T-helper 22 cell (primary cell): ENCODE results near the gene SDHA.
"Not testable (repeated sequence)": the region's sequence is repeated elsewhere in the genome, so short reads cannot be mapped to it uniquely, and the experiment has no call there.

Experiments used
- DNase-seq: peaks from one replicate; pipeline ENCODE4 v3.0.0-alpha.2; 2020; ENCODE audit warnings: low read depth

SDHA gene

DNA sequence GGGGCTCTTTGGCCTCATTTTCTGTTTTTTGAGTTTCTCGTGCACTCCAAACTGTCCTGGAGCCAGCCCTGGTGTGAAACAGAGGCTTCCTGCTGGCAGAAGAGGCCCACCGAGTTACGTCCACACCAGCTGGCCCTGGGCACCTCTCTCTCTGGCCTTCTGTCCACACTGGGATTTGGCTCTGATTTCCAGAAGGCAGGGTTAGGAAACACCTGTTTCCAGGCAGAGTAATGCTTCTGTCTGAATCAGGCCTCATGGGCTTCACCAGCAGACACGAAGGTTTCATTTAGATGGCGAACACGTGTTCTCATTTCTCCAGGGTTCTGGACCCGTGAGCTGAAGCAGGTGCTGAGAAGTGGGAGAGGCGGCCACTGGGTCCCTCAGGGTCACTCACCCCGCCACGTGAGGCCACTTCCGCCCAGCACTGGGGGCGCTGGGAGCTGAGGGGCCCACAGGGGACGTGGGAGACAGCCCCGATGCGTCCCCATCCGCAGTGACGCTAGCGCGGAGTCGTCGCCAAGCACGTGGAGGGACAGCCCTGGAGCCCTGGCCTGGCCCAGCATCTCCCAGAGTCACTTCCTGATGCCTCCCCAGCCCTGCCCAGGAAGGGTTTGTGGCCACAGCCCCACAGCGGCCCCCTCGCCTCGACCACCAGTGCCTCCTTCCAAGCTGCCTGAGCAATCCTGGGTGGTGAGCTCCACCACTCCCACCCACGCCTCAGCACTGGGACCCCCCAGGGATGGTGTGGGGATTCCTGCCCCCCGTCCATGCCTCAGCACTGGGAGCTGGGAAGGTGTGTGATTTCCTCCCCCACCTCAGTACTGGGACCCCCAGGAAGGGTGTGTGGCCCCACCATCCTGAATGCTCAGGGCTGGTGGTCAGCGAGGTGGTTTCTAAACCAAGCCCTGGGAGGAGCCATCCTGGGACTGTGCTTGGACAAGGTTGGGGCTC, 31.8 kb upstream of the SDHA start:
- DNase-seq: no peak

DNA sequence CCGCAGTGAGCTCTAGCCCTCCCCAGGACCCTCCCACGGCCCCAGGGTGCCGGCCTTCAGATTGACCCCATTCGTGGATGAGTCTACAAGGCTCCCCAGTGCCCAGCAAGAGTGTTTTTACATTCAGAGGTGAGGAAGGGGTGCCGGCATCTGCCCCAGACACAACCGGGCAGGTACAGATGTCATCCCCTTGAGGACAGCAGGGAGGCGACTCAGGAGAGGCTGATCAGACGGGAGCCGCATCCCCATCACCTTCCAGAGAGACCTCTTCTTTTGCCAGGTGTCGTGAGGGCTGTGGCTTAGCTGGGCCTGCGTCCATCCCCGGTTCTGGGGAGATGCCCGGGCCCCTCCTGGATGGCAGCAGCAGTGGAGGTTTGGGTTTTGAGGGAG, 31.1 kb upstream of the SDHA start:
- no peak for DNase-seq

DNA sequence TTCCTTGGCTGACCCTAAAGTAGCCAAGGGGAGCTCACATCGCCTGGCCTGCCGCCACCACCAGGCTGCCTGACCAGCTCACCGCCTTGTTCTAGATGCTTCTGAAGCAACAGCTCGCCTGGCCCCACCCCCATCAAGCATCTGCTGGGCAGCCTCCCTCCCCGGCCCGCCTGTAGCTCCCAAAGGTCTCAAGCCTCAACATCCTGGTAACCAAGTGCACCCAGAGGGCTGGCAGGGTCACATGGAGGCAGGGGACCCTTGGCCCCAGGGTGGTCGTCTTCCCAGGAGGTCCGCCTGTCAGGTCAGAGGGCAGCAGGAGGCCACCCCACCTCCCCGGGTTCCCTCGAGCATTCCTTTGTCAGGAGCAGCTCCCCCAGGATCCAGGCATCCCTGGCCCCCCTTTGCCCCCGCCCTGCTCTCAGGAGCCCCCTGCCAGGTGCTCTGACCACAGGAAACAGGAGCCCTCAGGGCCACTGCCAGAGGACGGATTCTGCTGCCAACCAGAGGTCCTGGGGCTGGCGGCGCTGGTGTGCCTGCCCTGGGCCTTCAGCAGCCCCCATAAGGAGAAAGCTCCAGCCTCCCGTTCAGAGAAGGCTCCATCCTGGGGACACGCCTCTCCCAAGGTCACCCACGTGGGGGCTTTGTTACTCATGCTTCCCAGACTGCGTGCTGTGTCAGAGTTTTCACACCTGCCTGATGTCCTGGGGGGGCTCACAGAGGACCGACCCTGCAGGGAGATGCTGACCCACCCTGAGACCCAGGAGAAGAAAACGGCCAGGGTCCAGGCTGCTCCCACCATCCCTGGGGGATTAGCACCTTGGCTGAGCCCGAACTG, 30.3 kb upstream of the SDHA start:
- no peak for DNase-seq

DNA sequence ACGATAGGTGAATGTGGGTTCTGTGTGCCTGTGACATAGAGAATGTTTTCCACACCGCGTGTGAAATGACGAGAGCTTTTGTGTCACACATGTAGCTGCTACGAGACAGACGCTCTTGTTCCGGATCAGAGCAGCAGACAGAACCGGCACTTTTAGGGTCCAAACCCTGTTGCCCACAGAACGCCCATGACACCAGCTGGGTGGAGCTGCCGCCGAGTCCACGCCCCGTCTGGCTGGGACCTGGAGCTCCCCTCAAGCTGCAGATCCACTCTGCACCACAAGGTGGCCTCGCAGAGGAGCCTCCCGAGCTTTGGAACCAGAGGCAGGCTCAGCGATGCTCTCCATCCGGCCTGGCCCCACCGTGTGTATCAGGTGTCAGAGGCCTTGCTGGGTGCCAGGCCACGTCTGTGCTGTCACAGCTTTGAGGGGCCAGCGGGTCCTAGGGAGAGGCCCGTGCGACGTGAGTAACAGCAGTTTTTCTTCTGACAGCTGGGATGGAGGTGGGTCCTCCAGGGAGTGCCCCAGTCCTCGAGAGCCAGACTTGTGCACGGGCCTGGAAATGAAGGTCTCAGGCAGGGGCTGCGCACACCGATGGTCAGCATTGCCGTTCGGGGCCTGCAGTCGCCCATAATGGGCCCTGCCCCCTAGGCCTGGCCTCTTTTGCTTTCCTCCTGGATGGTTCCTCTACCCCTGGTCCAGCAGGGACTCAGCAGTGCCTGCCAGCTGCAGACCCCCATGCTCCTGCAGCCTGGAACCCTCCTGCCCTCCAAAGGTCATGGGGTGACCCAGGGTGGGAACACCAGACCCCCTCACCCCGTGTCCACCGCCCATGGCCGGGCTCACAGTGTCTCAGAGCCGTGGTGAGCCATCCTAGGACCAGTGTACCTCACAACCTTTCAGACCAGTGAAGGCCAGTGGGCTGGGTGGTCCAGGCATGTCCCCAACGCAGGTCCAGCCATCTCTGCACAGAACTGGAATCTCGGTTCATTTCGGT, 29.3 kb upstream of the SDHA start:
- peak; percentile 64 for DNase-seq

DNA sequence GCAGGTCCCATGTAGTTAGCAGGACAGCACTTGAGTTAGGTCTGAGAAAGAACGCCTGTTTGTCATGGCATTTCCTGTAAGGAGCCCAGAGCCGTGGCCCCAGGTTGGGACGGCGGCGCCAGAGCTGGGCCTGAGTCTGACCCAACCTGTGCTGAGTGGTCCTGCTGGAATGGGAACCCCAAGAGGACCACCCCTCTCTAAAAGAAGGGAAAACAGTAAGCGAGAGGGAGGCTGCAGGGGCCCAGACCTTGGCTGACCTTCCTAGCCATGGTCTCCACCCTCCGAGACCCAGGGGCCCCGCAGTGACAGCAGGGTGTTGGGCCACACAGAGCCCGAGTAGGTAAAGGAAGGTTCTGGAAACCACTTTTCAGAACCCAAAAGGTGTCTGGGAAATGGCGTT, 28.6 kb upstream of the SDHA start:
- no peak for DNase-seq

DNA sequence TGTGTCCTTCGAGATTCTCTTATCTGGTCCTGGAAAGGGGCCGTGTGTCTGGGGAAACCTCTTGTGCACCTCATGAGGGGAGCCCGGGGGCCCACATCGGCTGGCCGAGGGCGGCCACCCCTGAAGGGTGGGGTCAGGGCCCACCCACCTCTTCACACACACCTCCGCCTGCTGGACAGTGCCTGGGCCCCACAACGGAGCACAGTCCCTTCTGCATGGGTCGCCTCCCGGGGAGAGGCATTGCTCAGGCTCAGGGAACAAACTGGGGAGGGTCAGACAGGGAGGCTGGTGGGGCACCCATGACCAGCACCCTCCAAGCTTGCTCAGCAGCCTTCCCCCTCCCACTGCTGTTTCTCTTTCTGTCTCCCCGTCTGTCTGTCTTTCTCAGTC, 28.1 kb upstream of the SDHA start:
- DNase-seq: no peak

DNA sequence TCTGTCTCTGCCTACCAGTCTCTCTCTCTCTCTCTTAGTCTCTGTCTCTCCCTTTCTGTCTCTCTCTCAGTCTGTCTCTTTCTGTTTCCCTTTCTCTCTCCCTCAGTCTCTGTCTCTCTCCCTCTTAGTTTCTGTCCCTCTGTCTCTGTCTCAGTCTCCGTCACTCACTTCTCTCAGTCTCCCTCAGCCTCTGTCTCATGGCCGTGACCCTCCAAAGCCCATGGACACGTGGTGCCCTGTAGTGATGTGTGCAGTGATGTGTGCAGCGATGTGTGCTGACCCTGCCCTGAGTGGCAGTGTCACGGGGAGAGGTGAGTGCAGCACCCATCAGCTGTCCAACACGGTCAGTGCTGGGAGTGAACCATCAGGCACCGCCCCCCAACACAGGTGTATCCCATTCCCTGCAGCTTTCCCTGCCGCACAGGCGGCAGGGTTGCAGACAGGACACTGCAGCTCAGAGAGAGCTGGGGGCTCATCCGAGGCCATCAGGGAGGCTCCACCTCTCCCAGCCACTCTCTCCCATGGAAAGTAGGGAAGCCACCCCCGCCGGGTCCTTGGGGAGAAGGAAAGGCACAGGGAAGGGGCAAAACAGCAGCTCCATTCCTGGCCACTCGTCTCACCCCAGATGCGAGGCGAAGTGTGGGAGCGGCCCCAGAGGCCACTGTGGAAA, 27.6 kb upstream of the SDHA start:
- DNase-seq: no peak

DNA sequence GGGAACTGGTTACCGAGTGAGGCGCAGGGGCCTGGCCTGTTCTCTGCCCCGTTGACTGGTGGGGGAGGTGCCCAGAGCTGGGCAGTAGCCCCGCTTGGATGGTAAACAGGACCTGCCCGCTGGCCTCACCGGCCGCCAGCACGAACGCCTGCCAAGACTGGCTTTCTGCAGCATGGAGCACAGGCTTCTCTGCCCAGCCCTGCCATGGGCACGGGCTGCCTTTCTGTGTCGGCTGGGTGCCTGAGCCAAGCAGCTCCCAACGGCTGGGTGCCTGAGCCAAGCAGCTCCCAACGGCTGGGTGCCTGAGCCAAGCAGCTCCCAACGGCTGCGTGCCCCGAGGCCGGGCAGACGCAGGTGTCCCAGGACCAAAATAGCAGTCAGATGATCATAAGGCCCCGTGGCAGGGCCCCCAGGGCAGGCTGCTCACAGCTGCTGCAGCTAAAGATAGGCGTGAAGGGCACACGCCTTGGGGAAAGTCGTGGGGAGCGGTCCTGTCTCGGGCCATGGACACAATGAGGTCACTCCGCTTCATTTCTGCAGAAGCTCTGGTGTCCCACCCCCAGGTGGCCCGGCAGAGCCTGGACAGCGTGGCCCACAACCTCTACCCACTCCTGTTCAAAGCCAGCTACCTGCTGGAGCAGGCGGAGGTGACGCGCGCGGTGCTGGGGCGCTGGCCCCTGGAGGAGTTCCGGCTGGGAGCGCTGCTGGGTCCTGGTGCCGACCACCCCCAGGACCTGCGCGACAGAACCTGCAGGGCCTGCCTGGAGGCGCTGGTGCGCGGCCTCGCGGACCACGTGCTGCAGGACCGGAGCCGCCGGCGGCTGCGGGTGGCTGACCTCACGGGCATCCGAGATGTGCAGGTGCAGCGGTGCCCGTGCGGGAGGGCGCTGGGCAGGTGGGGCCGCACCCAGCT, 26.8 kb upstream of the SDHA start, which contains the start of gene LRRC14B:
TSS of gene LRRC14B (plus strand) at position 460 of the 913 bp plus-strand sequence. CDS start at position 504, 44 bp downstream.
- no peak for DNase-seq

DNA sequence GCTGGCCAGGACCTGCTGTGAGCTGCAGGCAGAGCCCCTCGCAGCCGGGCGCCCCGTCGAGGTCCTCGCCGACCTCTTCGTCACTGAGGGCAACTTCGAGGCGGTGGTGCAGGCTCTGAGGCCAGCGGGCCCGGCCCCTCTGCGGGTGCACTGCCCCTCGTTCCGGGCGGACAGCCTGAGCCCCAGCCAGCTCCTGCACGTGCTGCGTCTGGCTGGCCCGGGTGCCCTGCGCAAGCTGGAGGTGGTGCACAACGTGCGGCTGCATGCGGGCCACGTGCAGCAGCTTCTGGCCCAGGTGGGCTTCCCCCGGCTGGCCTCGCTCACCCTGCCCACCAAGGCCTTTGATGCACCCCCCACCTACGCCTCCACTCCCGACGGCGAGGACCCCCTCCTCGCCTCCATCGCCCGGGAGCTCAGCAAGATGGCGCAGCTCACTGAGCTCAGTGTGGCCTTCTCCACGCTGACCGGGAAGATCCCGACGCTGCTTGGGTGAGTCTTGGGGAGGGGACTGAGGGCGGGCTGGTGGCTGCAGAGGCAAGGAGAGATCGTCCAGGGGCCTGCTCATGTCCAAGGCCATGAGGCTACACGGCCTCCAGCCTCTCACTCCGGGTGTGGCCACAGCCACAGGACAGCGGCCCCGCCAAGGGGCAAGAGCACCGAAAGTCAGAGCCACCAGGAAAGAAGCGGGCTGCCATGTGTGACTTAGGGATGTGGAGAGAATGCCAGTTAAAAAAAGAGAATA, 26.0 kb upstream of the SDHA start:
- DNase-seq: no peak

DNA sequence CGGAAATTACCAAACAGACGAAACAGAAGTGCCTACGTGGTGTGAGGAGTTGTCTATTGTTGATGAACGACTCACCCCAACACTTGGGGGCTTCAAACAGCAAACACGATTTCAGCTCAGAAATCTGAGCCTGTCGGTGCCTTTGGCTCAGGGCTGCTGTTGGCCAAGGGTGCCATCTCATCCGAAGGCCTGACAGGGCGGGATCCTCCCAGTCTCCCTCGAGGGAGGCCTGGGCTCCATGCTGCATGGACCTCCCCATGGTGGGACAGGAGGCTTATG, 25.5 kb upstream of the SDHA start:
- no peak for DNase-seq

DNA sequence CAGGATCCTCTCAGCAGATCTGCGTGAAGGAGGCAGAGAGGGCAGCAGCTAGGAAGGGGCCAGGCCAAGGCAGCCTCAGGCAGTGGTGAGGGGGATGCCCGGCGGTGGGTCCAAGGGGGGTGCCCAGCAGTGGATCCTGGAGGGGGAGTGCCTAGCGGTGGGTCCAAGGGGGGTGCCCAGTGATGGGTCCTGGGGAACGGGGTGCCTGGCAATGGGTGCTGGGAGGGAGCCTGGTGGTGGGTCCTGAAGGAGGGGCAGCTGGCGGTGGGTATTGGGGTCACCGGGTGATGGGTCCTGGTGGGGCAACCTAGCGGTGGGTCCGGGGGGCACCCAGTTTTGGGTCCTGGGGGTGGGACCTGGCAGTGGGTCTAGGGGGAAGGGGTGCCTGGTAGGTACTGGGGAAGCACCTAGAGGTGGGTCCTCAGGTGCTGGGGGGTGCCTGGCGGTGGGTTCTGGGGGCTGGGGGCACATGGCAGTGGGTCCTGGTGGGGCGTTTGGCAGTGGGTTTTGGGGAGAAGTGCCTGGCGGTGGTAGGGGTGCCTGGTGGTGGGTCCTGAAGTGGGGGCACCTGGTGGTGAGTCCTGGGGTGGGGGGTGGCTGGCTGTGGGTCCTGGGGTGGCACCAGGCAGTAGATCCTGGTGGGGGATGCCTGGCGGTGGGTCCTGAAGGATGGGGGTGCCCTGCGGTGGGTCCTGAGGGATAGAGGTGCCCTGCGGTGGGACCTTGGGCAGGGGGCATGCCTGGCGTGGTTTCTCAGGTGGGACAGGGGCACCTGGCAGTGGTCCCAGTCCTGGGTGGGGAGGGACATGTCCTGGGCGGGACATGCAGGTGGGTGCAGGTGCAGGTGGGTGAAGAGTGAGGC, 24.9 kb upstream of the SDHA start:
- no peak for DNase-seq

DNA sequence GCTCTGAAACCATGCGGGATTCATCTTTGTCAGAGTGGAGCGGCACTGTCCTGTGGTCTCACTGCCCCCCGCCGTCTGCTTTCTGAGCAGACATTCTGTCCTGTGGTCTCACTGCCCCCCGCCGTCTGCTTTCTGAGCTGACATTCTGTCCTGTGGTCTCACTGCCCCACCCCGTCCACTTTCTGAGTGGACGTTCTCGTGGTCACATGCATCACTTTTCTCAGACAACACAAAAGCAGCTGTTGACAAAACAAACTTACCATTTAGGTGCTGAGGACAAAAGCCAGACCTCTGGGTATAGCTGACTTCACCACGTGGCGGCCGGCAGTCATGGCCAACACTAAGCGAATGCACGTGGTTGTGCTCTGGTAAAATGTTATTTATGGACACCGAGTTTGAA, 24.0 kb upstream of the SDHA start:
- no peak for DNase-seq

DNA sequence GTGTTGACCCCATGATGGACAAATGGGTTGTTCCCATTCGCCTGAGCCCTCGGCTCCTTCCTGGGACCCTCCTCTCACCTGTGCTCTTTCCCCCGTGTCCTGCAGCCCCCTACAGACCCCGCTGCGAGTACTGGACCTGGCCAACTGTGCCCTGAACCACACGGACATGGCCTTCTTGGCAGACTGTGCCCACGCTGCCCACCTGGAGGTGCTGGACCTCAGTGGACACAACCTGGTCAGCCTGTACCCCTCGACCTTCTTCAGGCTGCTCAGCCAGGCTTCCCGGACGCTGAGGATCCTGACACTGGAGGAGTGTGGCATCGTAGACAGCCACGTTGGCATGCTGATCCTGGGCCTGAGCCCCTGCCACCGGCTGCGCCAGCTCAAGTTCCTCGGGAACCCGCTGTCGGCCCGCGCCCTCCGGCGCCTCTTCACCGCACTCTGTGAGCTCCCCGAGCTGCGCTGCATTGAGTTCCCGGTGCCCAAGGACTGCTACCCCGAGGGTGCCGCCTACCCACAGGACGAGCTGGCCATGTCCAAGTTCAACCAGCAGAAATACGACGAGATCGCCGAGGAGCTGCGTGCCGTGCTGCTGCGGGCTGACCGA, 23.4 kb upstream of the SDHA start:
- DNase-seq: no peak

DNA sequence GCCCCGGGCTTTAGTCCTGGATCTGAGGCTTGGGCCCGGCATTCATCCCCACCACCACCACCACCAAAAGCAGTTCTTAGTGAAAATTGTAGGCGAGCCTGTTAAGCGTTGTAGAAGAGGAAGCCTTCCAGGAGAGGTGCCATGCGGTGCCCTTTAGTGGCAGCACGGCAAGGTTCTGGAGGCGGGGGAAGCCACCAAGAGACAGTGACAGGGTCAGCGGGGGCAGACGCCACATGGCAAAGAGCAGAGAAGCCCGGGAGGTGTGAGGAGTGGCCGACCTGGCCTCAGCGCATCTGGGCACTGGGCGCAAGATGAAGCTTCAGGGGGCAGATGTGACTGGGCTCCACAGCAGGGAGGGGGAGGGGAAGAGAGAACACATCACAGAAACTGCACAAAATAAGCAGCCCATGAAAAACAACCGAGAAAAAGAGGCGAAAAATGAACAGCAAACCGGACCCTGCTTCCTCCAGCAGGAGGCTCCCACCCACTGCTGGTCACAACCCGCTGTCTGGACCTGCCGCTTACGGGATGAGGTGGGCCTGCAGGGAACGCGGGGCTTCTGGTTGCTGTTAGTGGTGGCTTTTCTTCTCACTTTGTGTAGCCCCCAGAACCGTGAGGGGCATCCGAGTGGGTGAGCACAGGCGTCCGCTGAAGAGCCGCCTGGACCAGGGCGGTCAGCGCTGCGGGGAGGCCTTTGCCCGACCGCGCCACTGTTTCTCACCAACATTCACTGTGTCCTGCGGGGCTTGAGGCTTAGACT, 22.5 kb upstream of the SDHA start:
- DNase-seq: no peak

DNA sequence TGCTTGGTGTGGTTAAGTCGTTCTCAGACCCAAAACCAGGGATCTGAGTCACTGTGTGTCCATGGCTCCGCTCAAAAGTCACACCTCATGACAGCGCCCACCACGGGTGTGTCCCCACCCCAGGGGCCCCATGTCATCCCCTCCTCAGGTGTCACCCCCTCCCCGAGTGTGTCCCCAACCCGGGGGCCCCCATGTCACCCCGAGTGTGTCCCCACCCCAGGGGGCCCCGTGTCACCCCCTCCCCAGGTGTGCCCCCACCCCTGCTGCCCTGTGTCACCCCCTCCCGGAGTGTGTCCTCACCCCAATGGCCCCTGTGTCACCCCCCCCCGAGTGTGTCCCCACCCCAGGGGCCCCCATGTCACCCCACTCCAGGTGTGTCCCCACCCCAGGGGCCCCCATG, 21.8 kb upstream of the SDHA start:
- DNase-seq: no peak

DNA sequence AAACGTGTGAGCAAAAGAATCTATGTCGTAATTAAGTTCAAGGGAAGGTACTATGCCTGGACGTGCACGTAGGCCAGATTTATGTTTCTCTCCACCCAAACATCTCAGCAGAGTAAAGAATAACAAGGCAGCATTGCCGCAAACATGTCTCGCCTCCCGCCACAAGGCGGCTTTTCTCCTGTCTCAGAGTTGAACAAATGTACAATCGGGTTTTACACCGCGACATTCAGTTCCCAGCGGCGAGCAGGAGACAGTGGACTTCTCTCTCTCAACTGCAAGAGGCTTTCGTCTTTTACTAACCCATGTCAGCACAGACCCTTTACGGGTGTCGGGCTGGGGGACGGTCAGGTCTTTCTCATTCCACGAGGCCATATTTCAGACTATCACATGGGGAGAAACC, 21.1 kb upstream of the SDHA start:
- not testable (repeated sequence) for DNase-seq

DNA sequence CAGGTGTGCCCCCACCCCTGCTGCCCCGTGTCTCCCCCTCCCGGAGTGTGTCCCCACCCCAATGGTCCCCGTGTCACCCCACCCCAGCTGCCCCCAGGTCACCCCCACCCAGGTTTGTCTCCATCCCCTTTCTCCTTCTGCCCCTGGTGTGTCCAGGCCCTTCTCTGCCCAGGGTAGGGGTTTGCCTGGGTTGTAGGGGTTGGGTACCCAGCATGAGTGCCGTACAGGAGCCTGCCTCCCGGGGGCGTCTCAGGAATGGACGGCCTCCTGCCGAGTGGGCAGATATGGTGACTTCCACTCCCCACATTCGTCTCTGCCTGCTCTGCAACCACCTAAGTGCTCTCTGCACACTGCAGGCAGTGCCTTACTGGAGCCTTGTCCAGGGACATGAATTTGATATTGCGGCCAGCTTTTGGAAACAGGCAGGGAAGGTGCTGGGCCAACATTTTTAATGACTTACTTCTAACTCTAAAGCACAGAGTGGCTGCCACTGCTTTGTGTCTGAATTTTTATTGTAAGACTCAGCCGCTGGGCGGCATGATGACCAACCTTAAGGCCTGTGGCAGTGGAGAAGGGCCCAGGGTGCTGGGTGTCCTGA, 20.1 kb upstream of the SDHA start:
- no peak for DNase-seq
